NOMO-1 (cell line): ENCODE data around the gene XIRP2.

Source experiments
- DNase-seq, 2 experiments: peaks; one replicate each; lab custom pipeline; 2025; ENCODE audit not compliant: unreplicated experiment in 2 of 2; lab: John Stamatoyannopoulos, UW

XIRP2 gene, protein sequence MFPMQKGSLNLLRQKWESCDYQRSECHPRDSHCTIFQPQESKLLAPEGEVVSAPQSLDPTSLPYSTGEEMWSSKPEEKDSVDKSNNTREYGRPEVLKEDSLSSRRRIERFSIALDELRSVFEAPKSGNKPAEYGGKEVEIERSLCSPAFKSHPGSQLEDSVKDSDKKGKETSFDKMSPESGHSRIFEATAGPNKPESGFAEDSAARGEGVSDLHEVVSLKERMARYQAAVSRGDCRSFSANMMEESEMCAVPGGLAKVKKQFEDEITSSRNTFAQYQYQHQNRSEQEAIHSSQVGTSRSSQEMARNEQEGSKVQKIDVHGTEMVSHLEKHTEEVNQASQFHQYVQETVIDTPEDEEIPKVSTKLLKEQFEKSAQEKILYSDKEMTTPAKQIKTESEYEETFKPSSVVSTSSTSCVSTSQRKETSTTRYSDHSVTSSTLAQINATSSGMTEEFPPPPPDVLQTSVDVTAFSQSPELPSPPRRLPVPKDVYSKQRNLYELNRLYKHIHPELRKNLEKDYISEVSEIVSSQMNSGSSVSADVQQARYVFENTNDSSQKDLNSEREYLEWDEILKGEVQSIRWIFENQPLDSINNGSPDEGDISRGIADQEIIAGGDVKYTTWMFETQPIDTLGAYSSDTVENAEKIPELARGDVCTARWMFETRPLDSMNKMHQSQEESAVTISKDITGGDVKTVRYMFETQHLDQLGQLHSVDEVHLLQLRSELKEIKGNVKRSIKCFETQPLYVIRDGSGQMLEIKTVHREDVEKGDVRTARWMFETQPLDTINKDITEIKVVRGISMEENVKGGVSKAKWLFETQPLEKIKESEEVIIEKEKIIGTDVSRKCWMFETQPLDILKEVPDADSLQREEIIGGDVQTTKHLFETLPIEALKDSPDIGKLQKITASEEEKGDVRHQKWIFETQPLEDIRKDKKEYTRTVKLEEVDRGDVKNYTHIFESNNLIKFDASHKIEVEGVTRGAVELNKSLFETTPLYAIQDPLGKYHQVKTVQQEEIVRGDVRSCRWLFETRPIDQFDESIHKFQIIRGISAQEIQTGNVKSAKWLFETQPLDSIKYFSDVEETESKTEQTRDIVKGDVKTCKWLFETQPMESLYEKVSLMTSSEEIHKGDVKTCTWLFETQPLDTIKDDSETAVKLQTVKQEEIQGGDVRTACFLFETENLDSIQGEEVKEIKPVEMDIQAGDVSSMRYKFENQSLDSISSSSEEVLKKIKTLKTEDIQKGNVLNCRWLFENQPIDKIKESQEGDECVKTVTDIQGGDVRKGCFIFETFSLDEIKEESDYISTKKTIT (N-terminal part only)

DNA sequence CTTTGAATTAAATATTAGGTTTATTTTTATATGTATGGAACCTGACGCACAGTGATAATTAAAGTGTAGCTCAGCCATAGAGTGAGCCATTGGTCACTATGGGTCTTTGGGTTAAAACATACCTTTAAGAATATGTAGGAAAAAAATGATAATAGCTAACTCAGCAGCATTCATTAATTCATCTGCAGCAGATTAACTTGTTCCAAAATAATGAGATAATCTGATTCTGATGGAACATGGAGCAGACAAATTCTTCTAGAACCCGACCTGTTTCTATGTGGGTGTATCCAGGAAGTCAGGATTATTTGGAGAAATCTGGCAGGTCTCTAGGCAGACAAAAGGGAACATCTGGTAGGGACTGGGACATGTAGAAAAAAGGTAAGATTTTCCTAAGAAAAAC lies at the start of gene XIRP2:
Gene XIRP2 (plus strand): TSS at position 301 of the 400 bp plus-strand sequence. CDS start 15,003 bp downstream, outside the sequence.
- DNase-seq = no peak

DNA sequence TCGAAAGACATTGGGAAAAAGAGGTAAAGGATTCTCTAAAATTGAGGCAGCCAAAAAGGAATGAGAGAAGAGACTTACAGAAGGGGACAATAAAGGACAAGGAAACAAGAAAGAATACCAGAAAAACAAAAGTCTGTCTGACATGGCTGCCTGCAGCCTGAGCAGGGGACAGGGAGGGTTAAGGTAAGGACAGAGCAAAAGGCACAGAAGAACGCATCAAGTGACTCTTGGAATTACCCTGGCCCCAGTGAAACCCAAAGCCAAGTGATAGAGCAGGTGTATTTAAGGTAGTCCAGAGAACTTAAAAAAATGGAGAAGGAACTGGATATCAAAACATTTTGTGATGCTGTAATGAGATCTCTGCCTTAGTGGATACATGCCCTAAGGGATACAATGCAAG lies 47.1 kb upstream of the XIRP2 start:
- DNase-seq = no peak

DNA sequence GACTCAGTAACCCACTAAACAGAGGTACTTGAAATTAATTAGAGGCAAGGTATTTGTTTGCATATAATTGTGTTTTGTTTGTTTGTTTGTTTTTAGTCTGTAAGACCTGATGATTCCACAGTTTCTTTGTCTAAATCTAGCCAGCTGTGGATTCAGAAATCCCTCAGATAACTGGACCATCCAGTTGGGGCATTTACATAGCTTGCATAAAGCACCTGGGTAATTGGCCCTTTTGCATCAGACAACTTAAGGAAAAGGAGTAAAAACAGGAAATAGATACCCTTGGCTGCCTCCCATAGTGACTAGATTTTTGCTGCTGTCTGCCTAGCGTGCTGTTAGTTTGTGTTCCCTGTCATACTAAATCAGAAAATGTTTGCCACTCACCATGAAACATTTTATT lies 46.6 kb upstream of the XIRP2 start:
- DNase-seq = no peak

DNA sequence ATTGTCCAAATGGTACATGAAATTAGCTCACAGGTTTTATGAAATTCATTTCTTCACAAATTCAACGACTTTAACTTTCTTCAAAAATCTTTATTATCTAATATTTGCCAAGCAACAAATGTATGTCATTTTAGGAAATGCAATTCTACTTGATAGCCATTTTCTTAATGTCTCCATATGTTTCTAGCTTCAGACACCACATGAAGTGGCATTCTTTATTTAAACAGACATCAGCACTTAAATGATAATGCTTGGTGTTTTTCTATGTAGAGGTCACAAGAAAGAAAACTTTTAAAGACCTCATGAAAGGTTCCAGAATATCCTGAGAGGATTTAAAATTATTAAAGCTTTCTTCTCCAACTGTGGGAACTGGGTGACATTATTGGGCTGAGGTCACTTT lies 44.2 kb upstream of the XIRP2 start:
- no peak for DNase-seq

DNA sequence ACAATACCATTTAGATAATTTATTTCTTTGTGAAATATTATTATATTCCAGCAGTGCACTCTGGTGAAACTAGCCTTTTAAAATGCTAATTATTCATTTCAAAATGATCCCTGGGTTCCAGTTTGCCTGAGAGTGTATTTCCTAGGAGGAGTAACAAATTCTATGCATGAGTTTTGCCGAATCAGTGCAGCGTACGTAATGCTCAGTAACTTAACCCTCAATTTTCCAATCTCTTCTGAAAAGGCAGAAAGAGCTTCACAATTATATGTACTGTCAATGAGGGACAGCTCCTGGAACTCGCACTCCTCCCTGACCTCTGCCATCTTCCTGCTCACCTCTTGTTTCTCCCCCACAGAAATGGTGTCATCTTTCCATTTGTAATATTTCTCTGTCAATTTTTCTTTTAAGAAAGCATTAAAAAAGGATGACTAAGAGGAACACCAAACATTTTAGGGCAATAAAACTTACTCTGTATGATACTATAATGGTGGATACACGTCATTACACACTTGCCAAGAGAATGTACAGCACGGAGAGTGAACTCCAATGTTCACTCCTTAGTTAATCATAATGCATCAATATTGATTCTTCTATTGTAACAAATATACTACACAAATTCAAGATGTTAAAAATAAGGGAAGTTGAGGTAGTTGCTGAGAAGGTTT lies 25.7 kb upstream of the XIRP2 start:
- DNase-seq = no peak

DNA sequence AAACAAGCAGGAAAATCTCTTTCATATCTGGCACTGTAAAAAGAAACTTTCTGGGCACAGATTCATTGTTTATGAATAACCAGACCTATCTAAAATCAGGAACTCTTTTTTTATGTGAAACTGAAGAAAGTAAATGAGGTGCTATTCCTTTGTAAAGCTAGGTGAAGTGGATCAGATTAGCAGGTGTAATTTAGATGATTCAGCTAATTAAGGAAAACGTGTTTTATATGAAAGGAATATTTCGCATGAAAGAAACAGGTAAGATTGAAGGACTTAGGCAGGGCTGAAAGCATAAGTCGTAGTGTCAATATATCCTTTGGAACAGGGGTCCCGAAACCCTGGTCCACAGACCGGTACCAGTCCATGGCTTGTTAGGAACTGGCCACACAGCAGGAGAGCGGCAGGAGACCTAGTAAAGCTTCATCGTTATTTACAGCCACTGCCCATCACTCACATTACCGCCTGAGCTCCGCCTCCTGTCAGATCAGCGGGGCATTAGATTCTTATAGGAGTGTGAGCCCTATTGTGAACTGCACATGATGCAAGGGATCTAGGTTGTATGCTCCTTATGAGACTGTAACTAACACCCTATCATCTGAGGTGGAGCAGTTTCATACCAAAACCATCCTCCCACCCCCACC lies 20.3 kb upstream of the XIRP2 start:
- DNase-seq = no peak

DNA sequence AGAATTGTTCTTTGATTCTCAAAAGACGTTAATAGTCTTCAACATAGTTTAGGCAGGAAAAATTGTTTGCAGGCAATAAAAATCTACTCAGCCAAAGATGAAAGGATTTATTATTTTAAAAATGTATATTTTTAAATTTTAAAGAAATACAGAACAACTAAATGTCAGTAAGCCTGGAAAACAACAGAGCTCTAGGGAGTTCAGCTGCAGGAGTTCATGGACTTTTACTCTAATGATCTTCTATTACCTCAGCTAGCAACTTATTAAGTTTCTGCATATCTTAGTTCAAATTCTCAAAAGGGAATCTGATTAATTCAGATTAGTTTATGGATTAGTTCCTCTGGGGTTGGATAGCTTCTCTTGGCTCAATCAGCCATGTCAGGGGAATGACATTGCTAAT lies 17.9 kb upstream of the XIRP2 start:
- DNase-seq = no peak

DNA sequence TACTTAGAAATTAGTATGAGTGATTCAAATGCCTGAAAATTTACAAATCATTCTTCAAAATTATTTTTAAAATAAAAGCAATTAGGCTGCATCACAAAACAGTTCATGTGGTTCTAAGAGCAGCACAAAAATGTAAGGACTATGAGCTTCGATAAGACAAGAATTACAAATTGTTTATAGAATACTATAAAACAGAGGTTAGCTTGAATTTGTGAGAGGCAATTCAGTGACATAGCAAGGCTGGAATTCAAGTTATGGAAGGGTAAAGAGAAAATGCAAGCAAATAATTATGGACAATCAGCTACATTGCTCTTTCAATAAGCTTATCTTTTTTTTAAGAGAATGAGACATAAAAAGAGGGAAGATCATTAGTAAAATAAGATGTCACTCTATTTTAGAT lies 7.1 kb upstream of the XIRP2 start:
- DNase-seq = no peak

DNA sequence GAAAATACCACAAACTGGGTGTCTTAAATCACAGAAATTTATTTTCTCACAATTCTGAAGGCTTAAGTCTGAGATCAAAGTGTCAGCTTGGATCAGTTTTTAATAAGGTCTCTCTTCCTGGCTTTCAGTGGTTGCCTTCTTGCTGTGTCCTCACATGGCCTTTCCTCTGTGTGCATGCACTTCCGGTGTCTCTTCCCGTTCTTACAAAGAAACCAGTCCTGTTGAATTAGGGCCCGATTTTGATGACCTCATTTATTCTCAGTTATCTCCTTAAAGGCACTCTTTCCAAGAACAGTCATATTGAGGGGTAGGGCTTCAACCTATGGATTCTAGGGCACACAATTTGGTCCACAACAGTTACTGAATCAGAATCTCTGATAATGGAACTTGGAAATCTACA lies 5.4 kb upstream of the XIRP2 start:
- DNase-seq = no peak

DNA sequence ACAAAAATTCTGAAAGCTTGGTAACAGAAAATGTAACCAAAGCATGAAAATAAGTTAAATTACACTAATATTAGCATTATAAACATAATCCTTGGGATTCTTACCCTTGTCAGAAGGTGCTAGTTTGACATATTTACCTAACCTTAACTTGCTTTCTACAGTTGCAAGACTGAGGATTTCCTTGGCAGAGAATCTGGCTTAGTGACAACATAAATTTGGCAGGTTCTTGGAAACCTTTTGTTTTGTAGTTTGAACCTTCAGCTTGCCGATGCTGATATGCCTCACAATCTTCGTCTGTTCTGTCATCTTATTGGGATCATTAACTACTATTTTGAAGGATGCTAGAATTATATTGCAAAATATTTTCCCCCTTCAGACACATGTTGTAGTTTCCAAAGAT lies 3.4 kb downstream of the XIRP2 start:
- no peak for DNase-seq

DNA sequence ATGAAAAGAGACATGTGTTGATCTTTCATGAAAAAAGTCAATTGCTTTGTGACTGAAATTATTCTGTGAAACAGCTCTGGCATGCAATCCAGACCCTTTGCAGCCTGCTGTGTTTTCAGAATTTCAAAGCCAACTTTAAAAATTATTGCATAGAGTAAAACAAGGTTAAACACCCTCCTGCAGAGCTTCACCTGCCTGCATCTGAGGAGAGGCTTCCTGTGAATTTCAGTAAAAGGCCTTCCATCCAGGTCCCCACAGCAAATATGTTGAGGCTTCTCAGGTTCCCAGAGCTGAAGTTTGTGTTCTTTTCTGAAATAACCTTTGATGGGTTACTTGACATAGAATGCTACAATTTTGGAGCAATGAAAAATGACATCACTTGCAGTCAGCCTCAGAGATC lies 4.1 kb downstream of the XIRP2 start:
- DNase-seq = no peak

DNA sequence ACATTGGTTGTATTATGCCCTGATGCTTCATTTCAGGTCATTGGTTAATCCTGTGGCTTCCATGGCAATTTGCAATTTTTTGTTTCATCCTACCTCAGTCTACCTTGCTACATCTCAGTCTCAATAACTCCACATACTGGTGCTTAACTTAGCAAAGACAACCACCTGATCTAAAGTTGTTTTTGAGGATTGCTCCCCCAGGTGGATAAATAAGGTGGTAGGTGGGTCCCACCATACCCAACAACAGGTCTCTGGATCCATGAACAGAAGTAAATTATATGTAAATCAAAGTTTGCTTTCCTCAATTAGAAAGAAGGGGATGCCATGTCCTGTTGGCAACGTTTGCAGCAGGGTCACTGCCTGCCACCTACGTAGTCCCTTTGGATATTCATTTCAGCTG lies 7.0 kb downstream of the XIRP2 start:
- DNase-seq = no peak

DNA sequence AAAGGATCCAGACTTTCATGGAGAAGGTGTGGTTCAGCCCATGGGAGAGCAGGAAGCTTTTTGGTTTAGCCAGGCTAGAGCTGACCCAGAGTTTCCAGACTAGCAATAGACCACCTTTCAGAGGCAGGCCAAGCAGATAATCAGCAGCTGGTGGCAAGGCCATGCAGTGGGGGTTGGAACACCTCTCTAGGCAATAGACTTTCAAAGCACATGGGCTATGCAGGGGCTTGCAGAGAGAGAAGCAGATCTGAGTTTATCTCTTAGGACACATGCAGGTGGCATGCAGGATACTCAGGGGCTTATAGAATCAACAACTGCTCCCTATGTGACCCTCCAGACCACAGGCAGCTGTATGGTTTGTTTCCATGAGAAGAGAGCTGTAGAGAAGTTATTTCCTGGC lies 9.4 kb downstream of the XIRP2 start:
- DNase-seq = no peak

DNA sequence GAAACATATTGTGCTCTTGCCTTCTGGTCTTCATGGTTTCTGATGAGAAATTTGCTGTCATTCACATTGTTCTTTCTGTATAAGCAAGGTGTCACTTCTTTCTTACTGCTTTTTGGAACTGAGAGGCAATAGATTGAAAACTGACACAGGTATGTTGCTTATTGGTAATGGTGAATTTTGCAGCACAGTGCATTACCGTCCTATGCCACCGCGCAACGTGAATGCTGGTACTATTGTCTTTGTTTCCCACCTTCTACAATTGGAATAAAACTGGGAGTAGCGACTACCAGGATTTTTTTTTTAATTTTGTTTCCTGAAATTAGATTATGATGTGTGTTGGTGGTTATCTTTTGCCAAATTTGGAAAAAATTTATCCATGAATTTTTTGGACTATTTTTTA lies 11.4 kb downstream of the XIRP2 start:
- no peak for DNase-seq

DNA sequence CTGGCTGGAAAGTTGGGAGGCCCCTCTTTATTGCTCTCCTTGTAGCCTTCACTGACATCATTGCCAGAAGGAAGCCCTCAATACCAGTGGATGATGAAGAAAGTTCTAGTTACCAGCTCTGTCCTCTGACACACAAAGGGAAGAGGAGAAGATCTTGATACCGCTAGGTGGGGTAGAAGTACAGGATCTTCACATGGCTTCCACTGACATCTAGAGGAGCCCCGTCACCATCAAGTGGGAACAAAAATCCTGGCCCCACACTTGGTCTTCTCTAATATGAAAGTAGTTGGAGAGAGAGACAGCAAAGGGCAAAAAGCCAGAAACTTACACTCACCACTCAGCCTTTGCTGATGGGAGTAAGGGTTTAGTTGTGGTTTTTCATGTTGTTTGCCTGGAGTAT lies 12.4 kb downstream of the XIRP2 start:
- DNase-seq = no peak

DNA sequence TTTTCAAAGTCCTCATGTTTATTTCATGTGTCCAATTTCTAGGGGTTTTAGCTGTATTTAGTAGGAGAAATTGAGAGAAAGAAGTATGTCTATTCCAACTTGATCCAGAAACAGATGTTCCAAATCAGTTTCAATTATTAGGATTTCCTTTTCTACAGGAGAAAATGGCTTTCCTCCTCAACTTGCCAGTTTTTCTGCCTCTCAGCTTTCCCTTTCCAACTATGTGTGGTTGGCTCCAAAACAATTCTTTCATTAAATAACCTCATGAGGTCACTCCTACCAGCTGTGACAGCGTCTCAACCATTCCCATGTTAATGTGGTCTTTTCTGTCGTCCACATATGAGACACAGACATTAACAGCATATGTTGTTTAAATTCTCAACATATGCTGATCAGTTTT lies 13.1 kb downstream of the XIRP2 start:
- no peak for DNase-seq

DNA sequence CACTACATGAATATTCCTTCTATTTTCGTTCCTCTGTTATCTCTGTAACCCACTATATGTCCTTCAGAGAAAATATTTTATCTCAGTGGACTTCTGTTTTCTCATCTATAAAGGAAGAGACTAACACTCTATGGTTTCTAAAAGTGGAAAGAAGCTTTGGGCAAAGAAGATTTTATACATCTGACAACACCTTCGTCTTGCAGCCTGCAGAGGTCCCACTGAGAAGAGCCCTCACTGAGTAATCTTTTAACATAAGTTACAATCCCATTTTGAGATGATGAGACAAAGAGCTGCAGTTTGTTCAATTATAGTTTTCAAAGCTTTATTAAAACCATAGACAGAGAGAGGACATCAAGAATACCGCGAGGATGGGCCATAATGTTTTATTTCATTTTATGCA lies 28.7 kb downstream of the XIRP2 start:
- DNase-seq = no peak

DNA sequence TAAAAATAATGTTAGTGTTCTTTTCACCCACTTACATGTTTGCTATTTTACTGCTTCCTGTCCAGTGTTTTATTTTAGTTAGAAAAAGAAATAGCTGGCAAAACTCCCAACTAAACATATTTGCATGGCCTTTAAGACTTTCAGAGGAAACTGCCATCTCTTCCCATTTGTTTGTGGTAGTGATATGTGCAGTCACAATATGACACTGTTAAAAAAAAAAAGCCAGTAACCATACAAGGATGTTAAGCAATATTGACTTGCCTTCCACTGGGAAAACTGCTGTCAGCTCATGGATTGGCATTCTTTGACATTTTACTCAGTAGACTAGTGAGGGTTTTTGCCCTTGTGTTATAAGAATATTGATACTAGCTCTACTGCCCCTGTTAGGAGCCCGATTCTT lies 29.1 kb downstream of the XIRP2 start:
- DNase-seq = no peak

DNA sequence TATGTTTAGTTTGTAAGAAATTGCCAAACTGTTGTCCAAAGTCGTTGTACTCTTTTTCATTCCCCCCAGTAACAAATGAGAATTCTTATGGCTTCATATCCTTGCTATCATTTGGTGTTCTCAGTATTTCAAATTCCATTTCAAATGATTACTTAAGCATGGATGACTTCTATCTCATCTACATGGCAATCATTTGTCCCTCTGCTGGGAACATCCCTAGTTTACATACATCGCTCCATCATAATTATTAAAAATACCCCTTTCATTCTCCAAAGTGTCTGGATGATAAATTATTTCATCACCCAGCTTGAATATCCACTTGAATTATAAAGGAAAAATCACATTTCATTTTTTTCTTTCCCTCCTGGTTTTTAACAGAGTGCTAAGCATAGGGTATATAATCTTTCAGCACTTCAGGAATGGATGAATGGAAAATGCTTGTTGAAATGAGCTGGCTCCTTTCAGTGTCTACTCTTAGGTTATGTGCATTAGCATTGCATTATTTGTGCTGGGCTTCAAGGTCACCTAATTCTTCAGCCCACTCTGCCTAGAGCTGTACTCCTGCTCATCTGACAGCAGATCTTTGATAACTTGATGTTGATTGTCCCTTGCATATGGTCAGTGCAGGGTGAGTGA lies 33.1 kb downstream of the XIRP2 start:
- DNase-seq = no peak

DNA sequence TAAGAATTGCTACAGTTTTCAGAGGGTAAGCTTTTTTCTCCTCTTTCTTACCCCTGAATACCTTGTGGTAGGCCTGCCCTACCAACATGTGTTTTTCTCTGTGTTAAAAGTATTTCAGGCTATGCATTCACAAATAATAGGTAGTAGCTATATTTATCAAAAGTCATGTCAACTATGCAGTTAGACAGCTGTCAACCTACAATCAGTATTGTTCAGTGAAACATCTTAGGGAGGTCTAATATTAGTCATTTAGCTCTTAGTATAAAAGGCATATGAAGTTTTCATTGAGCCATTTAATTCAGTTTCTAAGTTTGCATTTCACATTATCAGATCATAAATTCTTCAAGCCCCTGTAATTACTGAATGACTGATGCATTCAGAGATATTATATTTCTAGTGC lies 36.7 kb downstream of the XIRP2 start:
- DNase-seq = no peak
